ENCODE measurements around the gene B3GALNT1.

GRCh38 chr3:161073181-161073580, 32.0 kb downstream of the B3GALNT1 start:
- TF ChIP-seq CTCF (IDR thresholded peaks at IDR 0.05; ENCODE audit: low read depth, low read length) (no peak), EZH2phosphoT487 (IDR thresholded peaks at IDR 0.05; ENCODE audit: low read depth) (no peak)
